Eye (tissue), 1 donor: ENCODE data around the gene MC2R.
"Not testable (repeated sequence)": the region's sequence is repeated elsewhere in the genome, so short reads cannot be mapped to it uniquely, and the experiment has no call there.

ENCODE experiments used
- DNase-seq: peaks from one replicate; pipeline ENCODE4 v3.0.0-alpha.2; 2015

The MC2R gene

GRCh38 chr18:13892098-13892497, 23.2 kb downstream of the MC2R start:
- no peak for DNase-seq

GRCh38 chr18:13890761-13891361, 24.5 kb downstream of the MC2R start:
- DNase-seq: no peak

- no peak for DNase-seq
Observed at GRCh38 chr18:13889671-13890070, 25.7 kb downstream of the MC2R start.

- DNase-seq: no peak
Observed at GRCh38 chr18:13888191-13888716, 27.1 kb downstream of the MC2R start.

- no peak for DNase-seq
Observed at GRCh38 chr18:13885009-13885408, 30.3 kb downstream of the MC2R start.

- no peak for DNase-seq
Observed at GRCh38 chr18:13879937-13880336, 35.4 kb downstream of the MC2R start.

- no peak for DNase-seq
Observed at GRCh38 chr18:13879492-13879891, 35.8 kb downstream of the MC2R start.

GRCh38 chr18:13878857-13879256, 36.5 kb downstream of the MC2R start:
- peak; percentile 53 for DNase-seq

GRCh38 chr18:13877157-13877556, 38.2 kb downstream of the MC2R start:
- DNase-seq: no peak

- DNase-seq: no peak
Observed at GRCh38 chr18:13874558-13874957, 40.8 kb downstream of the MC2R start.

GRCh38 chr18:13872932-13873331, 42.4 kb downstream of the MC2R start:
- no peak for DNase-seq

GRCh38 chr18:13872373-13872772, 43.0 kb downstream of the MC2R start:
- no peak for DNase-seq

- DNase-seq: no peak
Observed at GRCh38 chr18:13871701-13872100, 43.6 kb downstream of the MC2R start.

GRCh38 chr18:13868501-13869271, 46.6 kb downstream of the MC2R start:
- DNase-seq: peak; percentile 63

- not testable (repeated sequence) for DNase-seq
Observed at GRCh38 chr18:13862898-13863297, 52.4 kb downstream of the MC2R start.

- no peak for DNase-seq
Observed at GRCh38 chr18:13849791-13850190, 65.5 kb downstream of the MC2R start.

- no peak for DNase-seq
Observed at GRCh38 chr18:13836559-13836958, 78.8 kb downstream of the MC2R start.

GRCh38 chr18:13835202-13835601, 80.1 kb downstream of the MC2R start:
- peak; percentile 89 for DNase-seq

GRCh38 chr18:13834496-13835015, 80.8 kb downstream of the MC2R start:
- peak; percentile 67 for DNase-seq
